Endodermal cell (in vitro differentiated cells): ENCODE measurements around the gene BPI. TPM values are rescaled to one million over a fixed set of nuclear protein-coding genes. Genes with fewer than 3 reads are reported as not detected.

Source experiments
- DNase-seq: peaks from one replicate; pipeline ENCODE4 v3.0.0-alpha.2; 2017
- H3K27ac ChIP-seq: 2 replicates; pipeline ENCODE4 v1.5.1; 2013; ENCODE audit warnings: mild to moderate bottlenecking, low read depth, low read length, moderate library complexity
- H3K27me3 ChIP-seq: 2 replicates; pipeline ENCODE4 v1.6.1; 2013; ENCODE audit warnings: mild to moderate bottlenecking, low read length, moderate library complexity; ENCODE audit not compliant: insufficient read depth, control insufficient read depth, poor library complexity, severe bottlenecking
- H3K36me3 ChIP-seq: 2 replicates; pipeline ENCODE4 v1.7.0; 2013; ENCODE audit warnings: mild to moderate bottlenecking, low read length, moderate library complexity; ENCODE audit not compliant: control insufficient read depth, insufficient read depth
- H3K4me1 ChIP-seq: one replicate; pipeline ENCODE4 v1.7.0; 2013; ENCODE audit warnings: low read length; ENCODE audit not compliant: control insufficient read depth, insufficient read depth
- H3K4me3 ChIP-seq: 2 replicates; pipeline ENCODE4 v1.5.1; 2013; ENCODE audit warnings: mild to moderate bottlenecking, low read length, moderate library complexity
- H3K9ac ChIP-seq: 2 replicates; pipeline ENCODE4 v1.6.1; 2013; ENCODE audit warnings: mild to moderate bottlenecking, low read length, moderate library complexity; ENCODE audit not compliant: poor library complexity, severe bottlenecking; ENCODE audit errors: extremely low read depth
- H3K9me3 ChIP-seq: 2 replicates; pipeline ENCODE4 v1.6.1; 2013; ENCODE audit warnings: mild to moderate bottlenecking, low read length, moderate library complexity; ENCODE audit not compliant: control insufficient read depth
- H3K27ac Mint-ChIP-seq: 2 replicates; pipeline ENCODE4 v1.8.0; 2020; ENCODE audit warnings: mixed read lengths
- H3K27me3 Mint-ChIP-seq: 2 replicates; pipeline ENCODE4 v1.8.0; 2021; ENCODE audit warnings: mild to moderate bottlenecking, mixed read lengths; ENCODE audit not compliant: insufficient read depth
- H3K36me3 Mint-ChIP-seq: 2 replicates; pipeline ENCODE4 v1.8.0; 2020; ENCODE audit warnings: low read depth, mixed read lengths
- H3K4me1 Mint-ChIP-seq: 2 replicates; pipeline ENCODE4 v1.8.0; 2020; ENCODE audit warnings: mixed read lengths
- H3K4me3 Mint-ChIP-seq: 2 replicates; pipeline ENCODE4 v1.8.0; 2020; ENCODE audit warnings: mild to moderate bottlenecking, moderate library complexity, mixed read lengths
- H3K9me3 Mint-ChIP-seq: 2 replicates; pipeline ENCODE4 v1.8.0; 2020; ENCODE audit warnings: mild to moderate bottlenecking, mixed read lengths
- WGBS, 2 experiments: methylation state at CpG; one replicate each; pipeline versions ENCODE4 v1.1.5 to v1.1.7; 2013; ENCODE audit warnings: missing lambda C conversion rate in 2 of 2, mixed read lengths in 1 of 2; ENCODE audit not compliant: insufficient coverage in 1 of 2, insufficient read length in 1 of 2; 5-methylcytosine and 5-hydroxymethylcytosine counted together
- total RNA-seq, 2 donors: library from RNA; stranded (reverse); fragmentation: NEBNext Ultra II Directional in 1 of 2; extraction: Animal tissue kit (Norgen Biotek cat#: 25700) in 1 of 2; gene quantifications; 2 replicates in 1 of 2; 3 replicates in 1 of 2; pipeline ENCODE4 v1.2.1, GENCODE V29; 2021
- TF ChIP-seq, protein P1 (sequence below): fragments of 200-600 bp; sonication (generic); conservative IDR thresholded peaks from 2 replicates; pipeline ENCODE4 v1.5.0; 2021; ENCODE audit warnings: antibody characterized with exemption, mild to moderate bottlenecking

BPI gene
- total RNA-seq, 2 donors from 2014 or later = not detected

DNA sequence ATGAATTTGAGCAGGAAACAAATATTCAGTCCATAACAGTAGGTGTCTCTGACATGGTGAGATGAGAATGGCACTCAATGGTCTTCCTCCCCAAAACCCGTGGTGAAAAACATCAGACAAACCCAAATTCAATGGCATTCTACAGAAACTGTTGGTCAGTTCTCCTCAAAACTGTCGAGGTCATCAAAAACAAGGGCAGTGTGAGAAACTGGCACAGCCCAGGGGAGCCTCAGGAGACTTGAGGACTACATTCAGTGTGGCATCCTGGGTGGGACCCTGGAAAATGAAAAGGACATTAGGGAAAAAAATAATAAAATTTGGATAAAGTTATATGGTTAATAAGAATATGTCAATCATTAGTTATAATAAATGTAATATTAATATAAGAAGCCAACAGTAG, 82.9 kb downstream of the BPI start:
- peaks cover 6% of the 10 kb centered on the region for H3K4me1 Mint-ChIP-seq
- DNase-seq = no peak
- Histone ChIP-seq H3K27me3 (no peaks in the 10 kb centered on the region), H3K4me1 (no peaks in the 10 kb centered on the region), H3K27ac (no peak overlapping the region), H3K4me3 (no peak overlapping the region), H3K9me3 (peaks cover 19% of the 10 kb centered on the region), H3K36me3 (no peaks in the 10 kb centered on the region), H3K9ac (no peak overlapping the region)
- no peak overlapping the region for H3K27ac Mint-ChIP-seq
- no peaks in the 10 kb centered on the region for H3K9me3 Mint-ChIP-seq
- H3K36me3 Mint-ChIP-seq = no peaks in the 10 kb centered on the region
- TF ChIP-seq, protein P1, sequence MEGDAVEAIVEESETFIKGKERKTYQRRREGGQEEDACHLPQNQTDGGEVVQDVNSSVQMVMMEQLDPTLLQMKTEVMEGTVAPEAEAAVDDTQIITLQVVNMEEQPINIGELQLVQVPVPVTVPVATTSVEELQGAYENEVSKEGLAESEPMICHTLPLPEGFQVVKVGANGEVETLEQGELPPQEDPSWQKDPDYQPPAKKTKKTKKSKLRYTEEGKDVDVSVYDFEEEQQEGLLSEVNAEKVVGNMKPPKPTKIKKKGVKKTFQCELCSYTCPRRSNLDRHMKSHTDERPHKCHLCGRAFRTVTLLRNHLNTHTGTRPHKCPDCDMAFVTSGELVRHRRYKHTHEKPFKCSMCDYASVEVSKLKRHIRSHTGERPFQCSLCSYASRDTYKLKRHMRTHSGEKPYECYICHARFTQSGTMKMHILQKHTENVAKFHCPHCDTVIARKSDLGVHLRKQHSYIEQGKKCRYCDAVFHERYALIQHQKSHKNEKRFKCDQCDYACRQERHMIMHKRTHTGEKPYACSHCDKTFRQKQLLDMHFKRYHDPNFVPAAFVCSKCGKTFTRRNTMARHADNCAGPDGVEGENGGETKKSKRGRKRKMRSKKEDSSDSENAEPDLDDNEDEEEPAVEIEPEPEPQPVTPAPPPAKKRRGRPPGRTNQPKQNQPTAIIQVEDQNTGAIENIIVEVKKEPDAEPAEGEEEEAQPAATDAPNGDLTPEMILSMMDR = no peak
- peaks cover 3% of the 10 kb centered on the region for H3K27me3 Mint-ChIP-seq
- no peak overlapping the region for H3K4me3 Mint-ChIP-seq
- WGBS, 2 experiments = 80 to 93% methylated on average over 2 of the region's 2 CpGs

Other genes starting within 250 kb of the BPI start
- under 1 TPM; 0.27 to 0.37 TPM for gene TGM2, start 138.9 kb upstream of the BPI start, total RNA-seq
- gene KIAA1755, start 43.4 kb upstream of the BPI start, total RNA-seq = not detected
- under 1 TPM in 1 of 2 donors, not detected in 1; 0.18 TPM for gene LBP, start 42.3 kb downstream of the BPI start, total RNA-seq
- 10 to 100 TPM; 36.7 to 45.9 TPM for gene SNHG17, start 131.2 kb downstream of the BPI start, total RNA-seq
- 10 to 100 TPM; 38.3 to 45.5 TPM for gene RALGAPB, start 168.7 kb downstream of the BPI start, total RNA-seq